GM23338 (cell line): Measurements from ENCODE around the gene GNB1. TPM values are rescaled to one million over a fixed set of nuclear protein-coding genes. Genes with fewer than 3 reads are reported as not detected.

Source experiments
- ATAC-seq: fragments of 200-7000 bp; cut with Tn5 transposase; 3 replicates; pipeline ENCODE4 v1.9.1; 2020
- DNase-seq: peaks from one replicate; pipeline ENCODE4 v3.0.0-alpha.2; 2015; ENCODE audit warnings: low spot score
- H2AFZ ChIP-seq: fragments of 200-600 bp; sonication (generic); 2 replicates; pipeline ENCODE4 v1.8.0; 2016; ENCODE audit warnings: antibody characterized with exemption, mild to moderate bottlenecking, moderate library complexity
- H3F3A ChIP-seq: fragments of 200-600 bp; sonication (generic); replicated peaks from 2 replicates; pipeline ENCODE4 v1.8.0; 2017; ENCODE audit warnings: antibody characterized with exemption, mixed run types, low read depth
- H3K27ac ChIP-seq: fragments of 200-600 bp; sonication (generic); 2 replicates; pipeline ENCODE4 v1.6.1; 2016; ENCODE audit warnings: low read depth
- H3K27me3 ChIP-seq: fragments of 200-600 bp; sonication (generic); 2 replicates; pipeline ENCODE4 v1.8.0; 2016; ENCODE audit warnings: mild to moderate bottlenecking, mixed run types, moderate library complexity; ENCODE audit not compliant: insufficient read depth
- H3K36me3 ChIP-seq: fragments of 200-600 bp; sonication (generic); 2 replicates; pipeline ENCODE4 v1.8.0; 2016; ENCODE audit warnings: mild to moderate bottlenecking; ENCODE audit not compliant: insufficient read depth
- H3K4me1 ChIP-seq: fragments of 200-600 bp; sonication (generic); 2 replicates; pipeline ENCODE4 v1.8.0; 2016; ENCODE audit warnings: mild to moderate bottlenecking, moderate library complexity; ENCODE audit not compliant: insufficient read depth
- H3K4me2 ChIP-seq: fragments of 200-600 bp; sonication (generic); 2 replicates; pipeline ENCODE4 v1.7.1; 2017; ENCODE audit warnings: mixed run types
- H3K4me3 ChIP-seq: fragments of 200-600 bp; sonication (generic); 2 replicates; pipeline ENCODE4 v1.6.1; 2016; ENCODE audit warnings: mixed run types
- H3K79me2 ChIP-seq: fragments of 200-600 bp; sonication (generic); replicated peaks from 2 replicates; pipeline ENCODE4 v1.8.0; 2017; ENCODE audit warnings: mild to moderate bottlenecking; ENCODE audit not compliant: insufficient read depth
- H3K9me2 ChIP-seq: fragments of 200-600 bp; sonication (generic); 2 replicates; pipeline ENCODE4 v1.8.0; 2017; ENCODE audit not compliant: insufficient read depth
- H4K20me1 ChIP-seq: fragments of 200-600 bp; sonication (generic); replicated peaks from 2 replicates; pipeline ENCODE4 v1.8.0; 2017; ENCODE audit warnings: mild to moderate bottlenecking; ENCODE audit not compliant: insufficient read depth
- H3K27ac Mint-ChIP-seq: 2 replicates; pipeline ENCODE4 v1.8.0; 2020; ENCODE audit warnings: inconsistent platforms, mild to moderate bottlenecking, moderate library complexity, mixed read lengths
- H3K27me3 Mint-ChIP-seq: 3 replicates; pipeline ENCODE4 v1.8.0; 2022; ENCODE audit warnings: low read depth, mild to moderate bottlenecking, moderate library complexity, mixed read lengths, inconsistent platforms; ENCODE audit not compliant: insufficient read depth, poor library complexity
- H3K36me3 Mint-ChIP-seq: 3 replicates; pipeline ENCODE4 v1.8.0; 2021; ENCODE audit warnings: low read depth, mild to moderate bottlenecking, inconsistent platforms, moderate library complexity, mixed read lengths
- H3K4me1 Mint-ChIP-seq: 3 replicates; pipeline ENCODE4 v1.8.0; 2020; ENCODE audit warnings: mild to moderate bottlenecking, inconsistent platforms, mixed read lengths
- H3K4me3 Mint-ChIP-seq: 3 replicates; pipeline ENCODE4 v1.8.0; 2021; ENCODE audit warnings: moderate library complexity, mild to moderate bottlenecking, inconsistent platforms, mixed read lengths
- H3K9me3 Mint-ChIP-seq: 3 replicates; pipeline ENCODE4 v1.8.0; 2020; ENCODE audit warnings: moderate library complexity, mild to moderate bottlenecking, inconsistent platforms, mixed read lengths
- CREB1 ChIP-seq: fragments of 250-450 bp; sonication (Bioruptor Pico); IDR thresholded peaks from 2 replicates; pipeline ENCODE4 v1.5.0; 2020; ENCODE audit warnings: low read depth, mild to moderate bottlenecking, moderate library complexity
- CTCF ChIP-seq, 2 experiments: fragments of 200-600 bp in 1 of 2; sonication (generic) in 1 of 2; conservative IDR thresholded peaks; 2 replicates each; pipeline versions ENCODE4 v1.5.1 to v1.6.1; 2016 to 2017; ENCODE audit warnings: antibody characterized with exemption in 2 of 2, low read depth in 2 of 2, mild to moderate bottlenecking in 2 of 2, moderate library complexity in 1 of 2
- EZH2 ChIP-seq: fragments of 200-600 bp; sonication (generic); IDR thresholded peaks from one replicate; pipeline ENCODE4 v1.8.0; 2017; ENCODE audit warnings: antibody characterized with exemption, mild to moderate bottlenecking, low read depth; ENCODE audit not compliant: unreplicated experiment
- EZH2phosphoT487 ChIP-seq: fragments of 200-600 bp; sonication (generic); IDR thresholded peaks from one replicate; pipeline ENCODE4 v1.8.1; 2018; ENCODE audit warnings: antibody characterized with exemption; ENCODE audit not compliant: unreplicated experiment
- JUNB ChIP-seq: IDR thresholded peaks from one replicate; pipeline ENCODE4 v1.6.1; 2016; ENCODE audit warnings: antibody characterized with exemption; ENCODE audit not compliant: unreplicated experiment
- NANOG ChIP-seq: IDR thresholded peaks from 2 replicates; pipeline ENCODE4 v1.6.1; 2016; ENCODE audit warnings: antibody characterized with exemption, borderline replicate concordance
- POLR2AphosphoS5 ChIP-seq: IDR thresholded peaks from 2 replicates; pipeline ENCODE4 v1.6.1; 2016; ENCODE audit warnings: antibody characterized with exemption, low read depth
- REST ChIP-seq: IDR thresholded peaks from one replicate; pipeline ENCODE4 v1.6.1; 2018; ENCODE audit warnings: antibody characterized with exemption; ENCODE audit not compliant: unreplicated experiment
- STAT1 ChIP-seq: IDR thresholded peaks from one replicate; pipeline ENCODE4 v1.6.1; 2016; ENCODE audit warnings: antibody characterized with exemption; ENCODE audit not compliant: unreplicated experiment
- ZNF114 ChIP-seq: fragments of 250-450 bp; sonication (Bioruptor Pico); IDR thresholded peaks from 2 replicates; pipeline ENCODE4 v1.5.0; 2020; ENCODE audit warnings: mild to moderate bottlenecking, moderate library complexity
- ZNF331 ChIP-seq: fragments of 250-450 bp; sonication (Bioruptor Pico); IDR thresholded peaks from 2 replicates; pipeline ENCODE4 v1.5.0; 2020; ENCODE audit warnings: low read depth, mild to moderate bottlenecking, moderate library complexity
- ZNF462 ChIP-seq: fragments of 250-450 bp; sonication (Bioruptor Pico); IDR thresholded peaks from 2 replicates; pipeline ENCODE4 v1.5.0; 2020; ENCODE audit warnings: mild to moderate bottlenecking, moderate library complexity
- polyA plus RNA-seq: library from polyadenylated mRNA; unstranded; fragments of >200 nt; fragmentation: Nextera tagmentation; extraction: Ambion mirVana; gene quantifications from 2 replicates; pipeline ENCODE4 v1.2.1, GENCODE V29; 2016
- total RNA-seq: library from RNA; depleted of rRNA; stranded (reverse); fragments of >200 nt; shearing (Covaris generic); gene quantifications from 2 replicates; pipeline ENCODE4 v1.2.3, GENCODE V29; 2014
- TF ChIP-seq, protein P1 (sequence below): IDR thresholded peaks from 2 replicates; pipeline ENCODE4 v1.6.1; 2016; ENCODE audit warnings: antibody characterized with exemption

GNB1 gene
- total and polyA plus RNA-seq, 2 experiments from 2014 or later = 65.4 to 138 TPM

- no peaks in the 10 kb centered on the region for H3K9me2 ChIP-seq
- H3K36me3 ChIP-seq = peaks cover 45% of the 10 kb centered on the region
- TF ChIP-seq EZH2 (no peak), NANOG (no peak), CREB1 (CRISPR knock-in tag) (no peak), JUNB (no peak), ZNF462 (CRISPR knock-in tag) (no peak), ZNF331 (CRISPR knock-in tag) (no peak), CTCF (conservative IDR thresholded peaks at IDR 0.05; ENCODE audit: low read depth in 2 of 2) (no peak), EZH2phosphoT487 (no peak), POLR2AphosphoS5 (no peak), ZNF114 (no peak), STAT1 (no peak), REST (no peak)
- TF ChIP-seq, protein P1, sequence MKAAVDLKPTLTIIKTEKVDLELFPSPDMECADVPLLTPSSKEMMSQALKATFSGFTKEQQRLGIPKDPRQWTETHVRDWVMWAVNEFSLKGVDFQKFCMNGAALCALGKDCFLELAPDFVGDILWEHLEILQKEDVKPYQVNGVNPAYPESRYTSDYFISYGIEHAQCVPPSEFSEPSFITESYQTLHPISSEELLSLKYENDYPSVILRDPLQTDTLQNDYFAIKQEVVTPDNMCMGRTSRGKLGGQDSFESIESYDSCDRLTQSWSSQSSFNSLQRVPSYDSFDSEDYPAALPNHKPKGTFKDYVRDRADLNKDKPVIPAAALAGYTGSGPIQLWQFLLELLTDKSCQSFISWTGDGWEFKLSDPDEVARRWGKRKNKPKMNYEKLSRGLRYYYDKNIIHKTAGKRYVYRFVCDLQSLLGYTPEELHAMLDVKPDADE = no peak
- no peak for ATAC-seq
- DNase-seq = no peak
- H3K79me2 ChIP-seq = peaks cover 60% of the 10 kb centered on the region
- no peaks in the 10 kb centered on the region for H3K4me1 Mint-ChIP-seq
- no peaks in the 10 kb centered on the region for H3K4me1 ChIP-seq
- H4K20me1 ChIP-seq = peaks cover 18% of the 10 kb centered on the region
- no peaks in the 10 kb centered on the region for H3K27me3 ChIP-seq
- H3K27ac ChIP-seq = no peak overlapping the region
- peaks cover 31% of the 10 kb centered on the region for H3F3A ChIP-seq
- peaks cover 64% of the 10 kb centered on the region for H3K36me3 Mint-ChIP-seq
- no peak overlapping the region for H2AFZ ChIP-seq
- no peak overlapping the region for H3K4me3 ChIP-seq
- no peak overlapping the region for H3K4me2 ChIP-seq
- no peak overlapping the region for H3K27ac Mint-ChIP-seq
- no peaks in the 10 kb centered on the region for H3K9me3 Mint-ChIP-seq
- H3K27me3 Mint-ChIP-seq = peaks cover 6% of the 10 kb centered on the region
- no peak overlapping the region for H3K4me3 Mint-ChIP-seq
Observed at GRCh38 chr1:1802871-1803270, 88.0 kb downstream of the GNB1 start.
